D721Med (cell line): Measurements from ENCODE around the gene ARID4A.

Experiments
- DNase-seq: peaks from one replicate; pipeline ENCODE4 v3.0.0; 2011; ENCODE audit warnings: low spot score; ENCODE audit not compliant: insufficient read length
- FAIRE-seq: peaks from 2 replicates; lab custom pipeline; 2011; peaks lifted over from hg19 to GRCh38; lab: Jason Lieb, UNC
- TF ChIP-seq, protein P1 (sequence below): IDR thresholded peaks from 2 replicates; pipeline ENCODE4 v1.5.1; 2012; ENCODE audit warnings: mild to moderate bottlenecking, control low read depth; ENCODE audit not compliant: insufficient read depth; ENCODE audit errors: missing control alignments

The ARID4A gene

DNA sequence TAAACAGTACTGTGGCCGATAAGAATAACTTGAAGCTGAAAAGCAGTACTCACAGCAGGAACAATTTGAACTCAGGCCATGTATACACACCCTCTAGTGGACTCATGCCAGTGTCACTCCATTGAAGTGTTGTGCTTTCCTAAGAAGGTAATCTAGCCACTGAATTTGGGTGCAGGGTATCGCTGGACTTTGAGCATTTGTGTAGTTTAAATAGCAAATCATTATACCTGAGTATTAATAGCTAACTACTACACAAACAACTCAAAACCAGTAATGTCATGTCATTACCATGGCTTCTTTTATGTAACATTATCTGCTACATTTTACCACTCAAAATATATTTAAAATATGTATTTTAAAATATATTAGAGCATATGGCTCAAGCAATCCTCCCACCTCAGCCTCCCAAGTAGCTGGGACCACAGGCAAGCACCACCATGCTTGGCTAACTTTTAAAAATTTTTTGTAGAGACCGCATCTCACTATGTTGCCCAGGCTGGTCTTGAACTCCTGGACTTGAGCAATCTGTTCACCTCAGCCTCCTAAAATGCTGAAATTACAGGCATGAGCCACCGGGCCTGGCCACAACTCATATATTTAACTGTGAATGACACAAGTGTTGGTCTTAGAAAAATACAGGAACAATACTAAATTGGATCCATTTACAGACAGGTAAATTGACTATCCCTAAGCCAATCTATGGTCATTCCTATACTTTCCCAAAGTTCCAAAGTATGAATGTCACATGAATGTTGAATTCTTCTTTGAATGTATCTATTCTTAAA, 25.6 kb upstream of the ARID4A start:
- no peak for DNase-seq
- FAIRE-seq: no peak
- TF ChIP-seq, protein P1, sequence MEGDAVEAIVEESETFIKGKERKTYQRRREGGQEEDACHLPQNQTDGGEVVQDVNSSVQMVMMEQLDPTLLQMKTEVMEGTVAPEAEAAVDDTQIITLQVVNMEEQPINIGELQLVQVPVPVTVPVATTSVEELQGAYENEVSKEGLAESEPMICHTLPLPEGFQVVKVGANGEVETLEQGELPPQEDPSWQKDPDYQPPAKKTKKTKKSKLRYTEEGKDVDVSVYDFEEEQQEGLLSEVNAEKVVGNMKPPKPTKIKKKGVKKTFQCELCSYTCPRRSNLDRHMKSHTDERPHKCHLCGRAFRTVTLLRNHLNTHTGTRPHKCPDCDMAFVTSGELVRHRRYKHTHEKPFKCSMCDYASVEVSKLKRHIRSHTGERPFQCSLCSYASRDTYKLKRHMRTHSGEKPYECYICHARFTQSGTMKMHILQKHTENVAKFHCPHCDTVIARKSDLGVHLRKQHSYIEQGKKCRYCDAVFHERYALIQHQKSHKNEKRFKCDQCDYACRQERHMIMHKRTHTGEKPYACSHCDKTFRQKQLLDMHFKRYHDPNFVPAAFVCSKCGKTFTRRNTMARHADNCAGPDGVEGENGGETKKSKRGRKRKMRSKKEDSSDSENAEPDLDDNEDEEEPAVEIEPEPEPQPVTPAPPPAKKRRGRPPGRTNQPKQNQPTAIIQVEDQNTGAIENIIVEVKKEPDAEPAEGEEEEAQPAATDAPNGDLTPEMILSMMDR: no peak

DNA sequence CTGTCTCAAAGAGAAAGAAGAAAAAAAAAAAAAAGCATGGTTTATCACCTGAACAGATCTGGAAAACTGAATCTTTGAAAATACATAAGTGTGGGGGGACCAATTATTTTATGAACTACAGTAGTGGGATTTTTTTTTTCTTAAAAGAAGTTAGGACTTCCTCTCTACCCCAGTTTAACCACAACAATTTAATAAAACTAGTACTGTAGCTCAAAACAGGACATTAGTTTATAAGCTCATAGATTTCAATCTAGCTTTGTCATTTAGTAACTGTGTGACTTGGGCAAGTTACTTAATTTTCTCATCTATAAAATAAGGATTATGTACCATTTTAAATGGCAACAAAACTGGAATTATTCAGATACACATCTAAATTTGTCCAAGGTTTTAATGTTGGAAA, 23.5 kb upstream of the ARID4A start:
- TF ChIP-seq, protein P1: no peak
- FAIRE-seq (no peak), DNase-seq (no peak)

DNA sequence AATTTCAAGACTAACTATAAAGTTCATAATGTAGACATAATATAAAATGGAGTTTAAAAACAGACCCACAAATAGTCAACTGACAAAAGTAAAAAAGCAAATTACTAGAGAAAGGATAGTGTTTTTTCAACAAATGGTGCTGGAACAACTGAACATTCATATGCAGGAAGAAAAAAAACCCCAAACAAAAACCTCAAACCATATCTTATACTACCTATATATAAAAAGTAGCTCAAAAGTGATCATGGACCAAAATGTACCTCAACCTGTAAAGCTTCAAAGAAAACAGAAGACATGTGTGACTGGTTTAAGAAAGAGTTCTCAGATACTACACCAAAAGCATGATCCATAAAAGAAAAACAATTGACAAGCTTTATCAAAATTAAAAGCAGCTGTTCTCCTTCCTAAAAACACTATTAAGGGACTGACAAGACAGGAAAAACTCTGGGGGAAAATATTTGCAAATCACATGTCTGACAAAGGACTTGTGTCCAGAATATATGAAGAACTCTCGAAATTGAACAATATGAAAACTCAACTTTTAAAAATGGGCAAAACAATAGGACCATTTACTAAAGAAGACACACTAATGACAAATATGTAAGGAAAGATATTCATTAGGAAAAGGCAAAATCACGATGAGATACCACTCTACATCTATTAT, 22.7 kb upstream of the ARID4A start:
- no peak for FAIRE-seq
- no peak for DNase-seq

DNA sequence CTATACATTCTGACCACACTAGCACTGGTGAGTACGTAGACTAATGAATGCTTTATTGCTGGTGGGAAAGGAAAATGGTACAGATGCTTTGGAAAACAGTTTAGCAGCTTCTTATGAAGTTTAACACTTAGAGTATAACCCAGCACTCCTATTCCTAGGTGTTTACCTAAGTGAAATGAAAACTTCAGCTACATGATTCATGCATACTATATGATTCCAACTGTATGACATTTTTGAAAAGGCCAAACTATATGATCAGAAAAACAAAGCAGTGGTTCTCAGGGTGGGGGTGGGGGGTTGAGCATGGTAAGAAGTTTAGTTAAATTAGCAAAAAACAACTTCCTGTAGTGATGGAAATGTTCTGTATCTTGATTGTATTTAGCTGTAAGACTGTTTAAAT, 22.1 kb upstream of the ARID4A start:
- TF ChIP-seq, protein P1: no peak
- FAIRE-seq: no peak
- DNase-seq: no peak

More for the DNA sequence above, 22.7 kb upstream of the ARID4A start:
- TF ChIP-seq, protein P1: no peak

DNA sequence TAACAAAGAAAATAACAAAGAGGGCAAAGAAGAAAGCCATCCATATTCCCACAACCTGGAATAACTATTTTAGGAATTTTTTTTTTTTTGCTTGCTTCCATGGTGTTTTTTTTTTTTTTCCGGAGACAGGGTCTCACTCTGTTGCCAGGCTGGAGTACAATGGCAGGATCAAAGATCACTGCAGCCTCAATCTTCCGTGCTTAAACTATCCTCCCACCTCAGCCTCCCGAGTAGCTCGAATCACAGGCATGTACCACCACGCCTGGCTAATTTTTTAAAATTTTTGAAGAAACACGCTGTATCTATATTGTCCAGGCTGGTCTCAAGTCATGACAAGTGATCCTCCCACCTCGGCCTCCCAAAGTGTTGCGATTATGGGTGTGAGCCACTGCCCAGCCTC, 20.2 kb upstream of the ARID4A start:
- FAIRE-seq (no peak), DNase-seq (no peak)
- TF ChIP-seq, protein P1: no peak

DNA sequence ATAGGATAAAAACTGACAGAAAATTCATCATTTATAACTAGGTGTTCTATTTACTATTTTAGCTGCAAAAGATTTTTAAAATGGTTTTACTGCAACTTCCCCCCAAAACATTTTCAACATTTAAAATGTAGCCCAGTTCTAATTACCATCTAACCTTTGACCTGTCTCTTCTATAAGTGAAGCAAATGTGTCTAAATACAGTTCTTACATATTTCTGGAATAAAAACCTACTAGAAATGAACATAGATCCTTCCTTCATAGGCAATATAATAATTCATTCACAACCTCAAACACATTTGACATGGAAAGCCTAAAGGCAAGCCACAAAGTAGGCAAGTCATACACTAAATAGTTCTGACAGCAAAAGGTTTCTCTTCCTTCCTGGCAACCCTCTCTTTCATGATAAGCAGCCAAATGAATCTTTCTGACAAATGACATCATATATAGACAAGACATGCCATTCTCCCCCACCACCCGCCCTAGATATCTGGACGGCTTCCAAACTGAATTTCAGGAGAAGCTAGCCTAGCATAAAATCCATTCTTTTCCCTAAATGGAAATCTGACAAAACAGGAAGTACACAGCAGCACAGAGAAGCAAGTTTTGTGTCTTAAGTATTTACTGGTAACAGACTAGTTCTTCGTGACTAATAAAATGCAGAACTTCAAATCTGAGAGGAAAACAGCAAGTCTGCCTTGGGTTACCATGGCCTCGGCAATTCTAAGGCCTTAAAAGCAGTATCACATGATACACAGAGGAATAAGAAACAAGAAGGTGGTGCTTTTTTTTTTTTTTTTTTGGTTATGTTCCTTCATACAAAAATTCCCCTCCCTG, 17.2 kb upstream of the ARID4A start:
- TF ChIP-seq, protein P1: no peak
- DNase-seq (no peak), FAIRE-seq (no peak)
